ENCODE results near the gene MPG. TPM values are rescaled to one million over a fixed set of nuclear protein-coding genes. Genes with fewer than 3 reads are reported as not detected.
"Not testable (repeated sequence)": the region's sequence is repeated elsewhere in the genome, so short reads cannot be mapped to it uniquely, and the experiment has no call there.

MPG gene
- total RNA-seq, 4 donors from 2014 or later: 46.8 to 84.8 (median 61.0) TPM

DNA sequence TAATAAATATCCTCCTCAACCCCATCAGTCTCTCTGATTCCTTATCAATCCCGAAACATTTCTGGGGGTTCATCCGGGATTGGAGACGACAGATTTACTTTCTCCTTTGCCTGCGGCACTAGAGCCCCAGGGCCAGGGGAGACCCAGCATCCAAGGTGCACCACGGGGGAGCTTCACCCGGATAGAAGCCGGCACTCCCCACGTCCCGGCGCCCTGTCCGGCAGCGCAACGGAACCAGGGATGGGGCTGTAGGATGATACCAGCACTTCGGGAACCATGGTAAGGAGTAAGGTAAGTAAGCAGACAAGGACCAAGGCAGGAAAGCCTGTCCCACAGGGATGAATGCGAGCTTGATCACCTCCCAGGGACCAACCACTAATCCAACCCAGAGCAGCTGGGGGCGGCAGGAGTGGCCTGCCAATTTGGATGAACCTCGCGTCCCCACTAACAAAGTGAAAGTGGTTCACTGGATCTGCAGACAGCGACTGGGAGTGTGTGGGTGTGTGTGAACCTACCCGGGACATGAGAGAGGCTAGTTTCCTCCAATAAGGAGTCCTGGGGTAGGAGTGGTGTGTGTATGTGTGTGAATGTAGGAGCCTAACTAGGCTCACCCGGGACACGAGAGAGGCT lies 36.5 kb upstream of the MPG start:
- DNase-seq (ENCODE audit: low spot score in 2 of 2): no peak
- WGBS, 2 donors: 84 to 85% methylated on average over 22 of the region's 22 CpGs
- intact Hi-C loops (cut with DNase I; ENCODE audit: low total_unique reads): no loop called here
- TF ChIP-seq, protein P1, sequence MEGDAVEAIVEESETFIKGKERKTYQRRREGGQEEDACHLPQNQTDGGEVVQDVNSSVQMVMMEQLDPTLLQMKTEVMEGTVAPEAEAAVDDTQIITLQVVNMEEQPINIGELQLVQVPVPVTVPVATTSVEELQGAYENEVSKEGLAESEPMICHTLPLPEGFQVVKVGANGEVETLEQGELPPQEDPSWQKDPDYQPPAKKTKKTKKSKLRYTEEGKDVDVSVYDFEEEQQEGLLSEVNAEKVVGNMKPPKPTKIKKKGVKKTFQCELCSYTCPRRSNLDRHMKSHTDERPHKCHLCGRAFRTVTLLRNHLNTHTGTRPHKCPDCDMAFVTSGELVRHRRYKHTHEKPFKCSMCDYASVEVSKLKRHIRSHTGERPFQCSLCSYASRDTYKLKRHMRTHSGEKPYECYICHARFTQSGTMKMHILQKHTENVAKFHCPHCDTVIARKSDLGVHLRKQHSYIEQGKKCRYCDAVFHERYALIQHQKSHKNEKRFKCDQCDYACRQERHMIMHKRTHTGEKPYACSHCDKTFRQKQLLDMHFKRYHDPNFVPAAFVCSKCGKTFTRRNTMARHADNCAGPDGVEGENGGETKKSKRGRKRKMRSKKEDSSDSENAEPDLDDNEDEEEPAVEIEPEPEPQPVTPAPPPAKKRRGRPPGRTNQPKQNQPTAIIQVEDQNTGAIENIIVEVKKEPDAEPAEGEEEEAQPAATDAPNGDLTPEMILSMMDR (IDR thresholded peaks at IDR 0.05): no peak
- TF ChIP-seq POLR2A (IDR thresholded peaks at IDR 0.05): no peak
- no peak overlapping the region for H3K4me3 ChIP-seq (ENCODE audit: low read depth, poor library complexity, severe bottlenecking)

DNA sequence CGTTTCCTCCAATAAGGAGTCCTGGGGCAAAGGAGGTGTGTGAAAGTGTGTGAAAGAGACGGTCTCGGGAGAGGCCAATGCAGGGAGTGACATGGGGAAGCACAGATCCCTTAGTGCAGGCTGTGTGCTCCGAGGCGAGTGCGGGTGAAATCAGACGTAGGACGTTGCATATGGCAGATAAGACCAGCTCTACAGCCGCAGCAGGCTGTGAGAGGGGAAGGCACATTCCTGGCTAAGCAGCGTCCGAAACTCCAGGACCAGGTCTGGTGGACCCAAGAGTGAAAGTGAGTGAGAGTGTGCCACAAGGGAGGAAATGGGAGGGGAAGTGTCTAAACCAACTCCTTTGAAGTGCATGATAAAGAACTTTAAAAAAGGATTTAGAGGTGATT lies 36.0 kb upstream of the MPG start:
- 84 to 92% methylated on average over 11 of the region's 11 CpGs for WGBS, 2 donors
- H3K4me3 ChIP-seq (ENCODE audit: low read depth, poor library complexity, severe bottlenecking): no peak overlapping the region
- no peak for TF ChIP-seq POLR2A (IDR thresholded peaks at IDR 0.05)
- TF ChIP-seq, protein P1 (IDR thresholded peaks at IDR 0.05): no peak
- DNase-seq (ENCODE audit: low spot score in 2 of 2): no peak
- intact Hi-C loops (cut with DNase I; ENCODE audit: low total_unique reads): no loop called here

DNA sequence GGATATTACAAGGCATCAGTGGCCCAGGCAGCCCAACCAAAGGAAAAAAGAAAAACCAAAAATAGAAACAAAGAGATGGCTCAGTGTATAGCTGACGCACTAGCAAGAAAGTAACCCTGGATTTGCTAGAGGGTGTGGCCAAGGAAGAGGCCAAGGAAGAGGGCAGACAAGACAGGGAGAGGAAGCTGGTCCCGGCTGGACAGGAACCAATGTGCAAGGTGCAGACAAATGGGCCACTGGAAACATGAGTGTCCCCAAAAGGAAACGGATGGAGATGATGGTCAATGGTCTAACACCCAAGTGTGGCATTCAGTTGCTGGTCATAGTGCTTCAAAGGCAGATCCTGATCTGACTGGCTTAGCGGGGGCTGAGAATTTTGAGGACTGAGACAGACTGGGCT lies 35.3 kb upstream of the MPG start:
- intact Hi-C loops (cut with DNase I; ENCODE audit: low total_unique reads): no loop called here
- no peak for TF ChIP-seq POLR2A (IDR thresholded peaks at IDR 0.05)
- TF ChIP-seq, protein P1 (IDR thresholded peaks at IDR 0.05): no peak
- DNase-seq (ENCODE audit: low spot score in 2 of 2): no peak
- WGBS, 2 donors: 88 to 89% methylated on average over 4 of the region's 4 CpGs
- no peak overlapping the region for H3K4me3 ChIP-seq (ENCODE audit: low read depth, poor library complexity, severe bottlenecking)

DNA sequence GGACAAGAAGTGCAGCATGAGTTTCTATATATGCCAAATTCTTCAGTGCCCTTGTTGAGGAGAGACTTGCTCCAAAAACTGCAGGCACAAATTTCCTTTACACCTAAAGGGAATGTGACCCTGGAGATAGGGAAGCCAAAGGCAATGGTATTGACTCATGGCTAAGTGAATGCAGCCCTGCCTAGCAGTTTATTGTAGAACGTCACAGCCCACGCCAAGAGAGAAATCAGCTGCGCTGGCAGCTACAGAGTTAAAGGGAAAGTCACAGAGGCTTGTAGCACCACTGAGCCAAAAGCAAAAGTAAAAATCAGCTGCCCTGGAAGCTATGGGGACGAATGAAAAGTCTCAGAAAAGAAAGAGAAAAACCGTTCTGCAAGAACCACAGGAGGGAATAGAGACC lies 34.7 kb upstream of the MPG start:
- H3K4me3 ChIP-seq (ENCODE audit: low read depth, poor library complexity, severe bottlenecking): no peak overlapping the region
- DNase-seq (ENCODE audit: low spot score in 2 of 2): no peak
- intact Hi-C loops (cut with DNase I; ENCODE audit: low total_unique reads): no loop called here
- 73 to 78% methylated on average over 5 of the region's 5 CpGs for WGBS, 2 donors
- TF ChIP-seq, protein P1 (IDR thresholded peaks at IDR 0.05): no peak
- TF ChIP-seq POLR2A (IDR thresholded peaks at IDR 0.05): no peak

DNA sequence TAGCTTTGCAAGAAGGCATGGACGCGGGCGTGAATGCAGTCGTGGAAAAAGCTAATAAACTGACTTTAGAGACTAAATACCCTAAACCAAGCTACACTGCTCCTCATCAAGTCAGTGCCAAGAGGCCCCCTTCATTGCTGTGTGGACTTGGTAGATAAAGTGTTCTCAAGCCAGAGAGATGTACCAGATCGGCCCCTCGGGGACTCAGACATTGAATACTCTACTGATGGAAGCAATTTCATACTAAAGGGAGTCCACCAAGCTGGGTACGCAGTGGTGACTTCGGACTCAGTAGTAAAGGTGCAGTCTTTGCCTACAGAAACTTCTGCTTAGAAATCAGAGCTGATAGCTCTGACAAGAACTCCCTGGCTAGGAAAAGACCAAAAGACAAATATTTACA lies 33.4 kb upstream of the MPG start:
- intact Hi-C loops (cut with DNase I; ENCODE audit: low total_unique reads): no loop called here
- no peak for DNase-seq (ENCODE audit: low spot score in 2 of 2)
- H3K4me3 ChIP-seq (ENCODE audit: low read depth, poor library complexity, severe bottlenecking): no peak overlapping the region
- WGBS, 2 donors: 95 to 96% methylated on average over 8 of the region's 8 CpGs
- TF ChIP-seq, protein P1 (IDR thresholded peaks at IDR 0.05): no peak

DNA sequence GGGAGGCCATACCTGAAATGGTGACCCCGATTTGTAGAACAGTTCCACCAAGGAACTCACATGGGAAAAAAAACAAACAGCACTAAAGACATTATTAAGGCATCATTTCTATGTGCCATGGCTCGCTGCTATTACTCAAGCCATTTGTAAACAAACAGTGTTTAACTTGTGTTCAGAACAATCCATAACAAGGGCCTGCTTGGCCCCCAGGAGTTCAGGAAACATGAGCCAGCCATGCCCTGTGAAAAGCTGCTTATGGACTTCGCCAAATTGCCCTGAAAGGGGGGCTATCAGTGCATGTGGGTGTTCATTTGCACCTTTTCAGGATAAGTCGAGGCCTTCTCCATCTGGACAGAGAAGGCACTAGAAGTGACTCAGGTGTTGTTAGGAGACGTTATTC lies 32.6 kb upstream of the MPG start:
- WGBS, 2 donors: 93 to 94% methylated on average over 5 of the region's 5 CpGs
- intact Hi-C loops (cut with DNase I; ENCODE audit: low total_unique reads): no loop called here
- DNase-seq (ENCODE audit: low spot score in 2 of 2): no peak
- no peak overlapping the region for H3K4me3 ChIP-seq (ENCODE audit: low read depth, poor library complexity, severe bottlenecking)
- TF ChIP-seq, protein P1 (IDR thresholded peaks at IDR 0.05): no peak
- no peak for TF ChIP-seq POLR2A (IDR thresholded peaks at IDR 0.05)

DNA sequence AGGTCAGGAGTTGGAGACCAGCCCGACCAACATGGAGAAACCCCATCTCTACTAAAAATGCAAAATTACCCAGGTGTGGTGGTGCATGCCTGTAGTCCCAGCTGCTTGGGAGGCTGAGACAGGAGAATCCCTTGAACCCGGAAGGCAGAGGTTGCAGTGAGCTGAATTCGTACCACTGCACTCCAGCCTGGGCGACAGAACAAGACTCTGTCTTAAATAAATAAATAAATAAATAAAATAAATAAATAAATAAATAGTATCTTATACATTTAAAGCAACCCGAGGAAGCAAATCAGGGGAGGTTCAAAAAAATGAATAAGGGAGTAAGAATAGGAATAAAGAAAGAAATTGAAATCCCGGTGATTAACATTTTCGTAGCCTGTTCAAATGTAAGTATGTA lies 31.5 kb upstream of the MPG start:
- WGBS, 2 donors: 94% methylated on average over 7 of the region's 7 CpGs
- H3K4me3 ChIP-seq (ENCODE audit: low read depth, poor library complexity, severe bottlenecking); DNase-seq (ENCODE audit: low spot score in 2 of 2); intact Hi-C loops (cut with DNase I; ENCODE audit: low total_unique reads): not testable (repeated sequence)

Data from lower leg skin (tissue), 4 donors.